ENCODE measurements around the gene VPS8. TPM values are rescaled to one million over a fixed set of nuclear protein-coding genes. Genes with fewer than 3 reads are reported as not detected.

Gene VPS8
- total RNA-seq, 1 experiment from 2014 or later, result 37.6 TPM

DNA sequence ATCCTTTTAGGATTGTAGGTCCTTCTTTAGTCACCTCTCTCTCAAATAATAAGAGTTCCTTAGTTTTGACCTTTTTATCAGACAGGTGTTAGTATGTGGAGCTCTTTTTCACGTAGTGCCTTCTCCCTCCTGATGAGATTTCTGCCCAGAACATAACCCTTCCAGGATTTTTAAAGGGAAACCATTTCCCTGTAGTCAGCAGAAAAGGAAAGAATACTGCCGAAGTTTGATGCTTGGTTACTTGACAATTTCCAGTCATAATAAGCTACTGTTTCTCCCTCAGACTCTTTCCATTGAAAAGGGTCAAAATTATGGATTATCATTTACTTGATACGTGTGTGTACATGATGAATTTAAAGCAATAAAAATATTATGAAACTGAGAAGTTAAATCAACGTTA lies 73.1 kb downstream of the VPS8 start:
- CTCF ChIA-PET, result no interaction called here
- Histone ChIP-seq H3K4me3 (replicated peaks in 1 of 2; ENCODE audit: low read depth in 1 of 2, low read length in 2 of 2) (no peak overlapping the region), H3K27ac (ENCODE audit: low read depth, low read length) (no peak overlapping the region), H3K9me2 (ENCODE audit: insufficient read depth) (no peaks in the 10 kb centered on the region), H4K20me1 (ENCODE audit: insufficient read depth) (no peaks in the 10 kb centered on the region), H3K4me1 (ENCODE audit: control insufficient read depth in 1 of 2, insufficient read depth in 2 of 2, low read length in 2 of 2) (no peaks in the 10 kb centered on the region), H3K27me3 (ENCODE audit: insufficient read depth, low read length) (no peaks in the 10 kb centered on the region), H3K9me3 (ENCODE audit: control insufficient read depth in 1 of 2, insufficient read depth in 1 of 2, low read depth in 1 of 2, low read length in 2 of 2) (no peaks in the 10 kb centered on the region), H3K79me2 (ENCODE audit: insufficient read depth, low read length) (no peaks in the 10 kb centered on the region), H2AFZ (ENCODE audit: low read depth, low read length, poor library complexity, severe bottlenecking) (no peak overlapping the region), H3K36me3 (ENCODE audit: control insufficient read depth in 1 of 2, insufficient read depth in 2 of 2, low read length in 2 of 2) (no peaks in the 10 kb centered on the region; a peak in 1 of 4 replicates), H3K9ac (ENCODE audit: low read length) (no peak overlapping the region), H3K4me2 (ENCODE audit: low read length) (no peak overlapping the region)
- no peak for TF ChIP-seq EGR1 (IDR thresholded peaks at IDR 0.05; ENCODE audit: low read depth)
- TF ChIP-seq RAD21 (IDR thresholded peaks at IDR 0.05; ENCODE audit: low read depth), result no peak
- no peak for TF ChIP-seq CEBPB (IDR thresholded peaks at IDR 0.05; ENCODE audit: low read depth)
- no peak for TF ChIP-seq ZNF274 (IDR thresholded peaks at IDR 0.05; ENCODE audit: low read depth, low read length)
- no peak for TF ChIP-seq SIN3A (IDR thresholded peaks at IDR 0.05; ENCODE audit: low read depth)
- POLR2A ChIA-PET, result no interaction called here
- ATAC-seq, result no peak
- intact Hi-C loops (cut with micrococcal nuclease), result no loop called here
- DNase-seq (ENCODE audit: low read depth, low spot score), result no peak
- BruUV-seq (replicated peaks), result no TSS peak
- RAD21 ChIA-PET (ENCODE audit: low non-redundant PET in 1 of 2, low total read pairs in 2 of 2, uncharacterized antibody in 2 of 2, unreplicated experiment in 2 of 2), result no interaction called here

DNA sequence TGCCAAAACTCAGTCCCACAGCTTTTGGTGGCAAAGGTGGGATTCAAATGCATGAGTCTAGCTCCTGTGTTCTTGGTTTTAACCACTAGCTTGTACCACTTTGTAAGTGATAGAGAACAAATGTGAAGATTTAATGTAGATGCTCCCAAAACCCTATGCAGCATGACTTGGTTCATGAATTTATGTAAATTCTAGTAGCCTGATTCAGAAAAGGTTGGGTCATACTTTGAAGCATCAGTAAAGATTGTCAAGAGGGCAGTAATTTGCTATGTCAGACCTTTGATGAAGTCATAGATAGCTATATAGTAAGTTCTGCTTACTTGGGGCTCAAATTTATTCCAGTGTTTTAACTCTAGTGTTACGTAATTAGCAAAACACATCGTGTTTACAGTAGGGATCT lies 75.6 kb downstream of the VPS8 start:
- CTCF ChIA-PET, result no interaction called here
- H3K9me2 ChIP-seq (ENCODE audit: insufficient read depth), result no peaks in the 10 kb centered on the region
- H3K79me2 ChIP-seq (ENCODE audit: insufficient read depth, low read length), result no peaks in the 10 kb centered on the region
- no peak overlapping the region for H3K27ac ChIP-seq (ENCODE audit: low read depth, low read length)
- no peak for DNase-seq (ENCODE audit: low read depth, low spot score)
- POLR2A ChIA-PET, result no interaction called here
- RAD21 ChIA-PET (ENCODE audit: low non-redundant PET in 1 of 2, low total read pairs in 2 of 2, uncharacterized antibody in 2 of 2, unreplicated experiment in 2 of 2), result no interaction called here
- H3K9me3 ChIP-seq (ENCODE audit: control insufficient read depth in 1 of 2, insufficient read depth in 1 of 2, low read depth in 1 of 2, low read length in 2 of 2), result no peaks in the 10 kb centered on the region
- H4K20me1 ChIP-seq (ENCODE audit: insufficient read depth), result no peaks in the 10 kb centered on the region
- no TSS peak for BruUV-seq (replicated peaks)
- H3K36me3 ChIP-seq (ENCODE audit: control insufficient read depth in 1 of 2, insufficient read depth in 2 of 2, low read length in 2 of 2), result no peaks in the 10 kb centered on the region; a peak in 1 of 4 replicates
- no peak overlapping the region for H2AFZ ChIP-seq (ENCODE audit: low read depth, low read length, poor library complexity, severe bottlenecking)
- intact Hi-C loops (cut with micrococcal nuclease), result no loop called here
- no peak for ATAC-seq
- no peaks in the 10 kb centered on the region for H3K4me1 ChIP-seq (ENCODE audit: control insufficient read depth in 1 of 2, insufficient read depth in 2 of 2, low read length in 2 of 2)
- TF ChIP-seq POLR2A (IDR thresholded peaks at IDR 0.05; ENCODE audit: borderline replicate concordance, extremely low read depth, insufficient read depth, insufficient read length), result no peak
- no peak for TF ChIP-seq EGR1 (IDR thresholded peaks at IDR 0.05; ENCODE audit: low read depth)
- TF ChIP-seq EZH2phosphoT487 (IDR thresholded peaks at IDR 0.05; ENCODE audit: borderline replicate concordance), result no peak
- TF ChIP-seq, protein P1, sequence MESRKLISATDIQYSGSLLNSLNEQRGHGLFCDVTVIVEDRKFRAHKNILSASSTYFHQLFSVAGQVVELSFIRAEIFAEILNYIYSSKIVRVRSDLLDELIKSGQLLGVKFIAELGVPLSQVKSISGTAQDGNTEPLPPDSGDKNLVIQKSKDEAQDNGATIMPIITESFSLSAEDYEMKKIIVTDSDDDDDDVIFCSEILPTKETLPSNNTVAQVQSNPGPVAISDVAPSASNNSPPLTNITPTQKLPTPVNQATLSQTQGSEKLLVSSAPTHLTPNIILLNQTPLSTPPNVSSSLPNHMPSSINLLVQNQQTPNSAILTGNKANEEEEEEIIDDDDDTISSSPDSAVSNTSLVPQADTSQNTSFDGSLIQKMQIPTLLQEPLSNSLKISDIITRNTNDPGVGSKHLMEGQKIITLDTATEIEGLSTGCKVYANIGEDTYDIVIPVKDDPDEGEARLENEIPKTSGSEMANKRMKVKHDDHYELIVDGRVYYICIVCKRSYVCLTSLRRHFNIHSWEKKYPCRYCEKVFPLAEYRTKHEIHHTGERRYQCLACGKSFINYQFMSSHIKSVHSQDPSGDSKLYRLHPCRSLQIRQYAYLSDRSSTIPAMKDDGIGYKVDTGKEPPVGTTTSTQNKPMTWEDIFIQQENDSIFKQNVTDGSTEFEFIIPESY (IDR thresholded peaks at IDR 0.05; ENCODE audit: extremely low read depth, insufficient replicate concordance, low read length), result no peak
- no peak for TF ChIP-seq RAD21 (IDR thresholded peaks at IDR 0.05; ENCODE audit: low read depth)
- TF ChIP-seq POLR2AphosphoS5 (IDR thresholded peaks at IDR 0.05; ENCODE audit: low read depth, low read length), result no peak
- TF ChIP-seq, protein P2, sequence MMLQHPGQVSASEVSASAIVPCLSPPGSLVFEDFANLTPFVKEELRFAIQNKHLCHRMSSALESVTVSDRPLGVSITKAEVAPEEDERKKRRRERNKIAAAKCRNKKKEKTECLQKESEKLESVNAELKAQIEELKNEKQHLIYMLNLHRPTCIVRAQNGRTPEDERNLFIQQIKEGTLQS (IDR thresholded peaks at IDR 0.05), result no peak
- TF ChIP-seq JUND (IDR thresholded peaks at IDR 0.05), result no peak
- TF ChIP-seq SIN3A (IDR thresholded peaks at IDR 0.05; ENCODE audit: low read depth), result no peak
- no peak for TF ChIP-seq EZH2 (IDR thresholded peaks at IDR 0.05)
- TF ChIP-seq ZFX (IDR thresholded peaks at IDR 0.05), result no peak
- H3K27me3 ChIP-seq (ENCODE audit: insufficient read depth, low read length), result no peaks in the 10 kb centered on the region
- H3K4me2 ChIP-seq (ENCODE audit: low read length), result no peak overlapping the region
- no peak overlapping the region for H3K9ac ChIP-seq (ENCODE audit: low read length)
- H3K4me3 ChIP-seq (replicated peaks in 1 of 2; ENCODE audit: low read depth in 1 of 2, low read length in 2 of 2), result no peak overlapping the region

All from HCT116 (cell line).